GM12801 (cell line): Measurements from ENCODE around the gene SUPT20H.

Experiments used
- CTCF ChIP-seq: IDR thresholded peaks from one replicate; pipeline ENCODE4 v1.5.1; 2011; ENCODE audit warnings: control low read depth; ENCODE audit not compliant: insufficient read length; ENCODE audit errors: extremely low read depth

SUPT20H gene

GRCh38 chr13:37069597-37070103 is 10.2 kb upstream of the SUPT20H start:
- no peak for TF ChIP-seq CTCF

GRCh38 chr13:37068962-37069361 is 9.5 kb upstream of the SUPT20H start:
- TF ChIP-seq CTCF = no peak

GRCh38 chr13:37067874-37068273 is 8.4 kb upstream of the SUPT20H start:
- TF ChIP-seq CTCF = no peak

GRCh38 chr13:37065890-37066526 is 6.5 kb upstream of the SUPT20H start:
- no peak for TF ChIP-seq CTCF

- TF ChIP-seq CTCF = no peak
These were observed 332 bp upstream of the SUPT20H start for GRCh38 chr13:37059848-37060192.

GRCh38 chr13:37049810-37050209 is 9.7 kb downstream of the SUPT20H start:
- TF ChIP-seq CTCF = no peak

- no peak for TF ChIP-seq CTCF
These were observed 11.6 kb downstream of the SUPT20H start for GRCh38 chr13:37047846-37048245.

GRCh38 chr13:37047032-37047431 is 12.5 kb downstream of the SUPT20H start:
- TF ChIP-seq CTCF = no peak
